Measurements from ENCODE around the gene ACCSL. TPM values are rescaled to one million over a fixed set of nuclear protein-coding genes. Genes with fewer than 3 reads are reported as not detected.

The ACCSL gene
- total RNA-seq, 1 donor from 2014 or later = not detected

- no peak overlapping the region for H3K4me3 ChIP-seq
- Mint-ChIP-seq H3K4me1 (peaks cover 39% of the 10 kb centered on the region), H3K9me3 (peaks cover 10% of the 10 kb centered on the region), H3K4me3 (no peak overlapping the region), H3K27ac (peak overlapping the region; percentile 13), H3K36me3 (no peaks in the 10 kb centered on the region), H3K27me3 (ENCODE audit: insufficient read depth, low read depth) (peaks cover 7% of the 10 kb centered on the region)
- no peak overlapping the region for H3K27ac ChIP-seq
- H3K9ac ChIP-seq = no peak overlapping the region
- TF ChIP-seq EZH2phosphoT487 (IDR thresholded peaks at IDR 0.05) (no peak), CTCF (IDR thresholded peaks at IDR 0.05) (no peak), EZH2 (IDR thresholded peaks at IDR 0.05) (no peak)
- no peaks in the 10 kb centered on the region for H3K27me3 ChIP-seq
- peaks cover 5% of the 10 kb centered on the region for H3K9me3 ChIP-seq (ENCODE audit: low read depth)
- no peaks in the 10 kb centered on the region for H3K36me3 ChIP-seq
- peaks cover 38% of the 10 kb centered on the region for H3K4me1 ChIP-seq
- H4K20me1 ChIP-seq (ENCODE audit: low read depth) = no peaks in the 10 kb centered on the region
- DNase-seq (ENCODE audit: low spot score) = no peak
- H3F3A ChIP-seq (ENCODE audit: low read depth) = peaks cover 16% of the 10 kb centered on the region
- no peak overlapping the region for H2AFZ ChIP-seq (replicated peaks)
- H3K4me2 ChIP-seq = peak overlapping the region; percentile 69
- no peaks in the 10 kb centered on the region for H3K79me2 ChIP-seq (ENCODE audit: low read depth)
Measured at GRCh38 chr11:44030996-44031395, 16.8 kb upstream of the ACCSL start.

GRCh38 chr11:44031549-44031948 is 16.2 kb upstream of the ACCSL start:
- no peaks in the 10 kb centered on the region for H3K36me3 ChIP-seq
- no peaks in the 10 kb centered on the region for H3K27me3 ChIP-seq
- H3F3A ChIP-seq (ENCODE audit: low read depth) = peaks cover 16% of the 10 kb centered on the region
- no peak overlapping the region for H2AFZ ChIP-seq (replicated peaks)
- H4K20me1 ChIP-seq (ENCODE audit: low read depth) = no peaks in the 10 kb centered on the region
- Mint-ChIP-seq H3K27ac (no peak overlapping the region), H3K4me3 (no peak overlapping the region), H3K36me3 (no peaks in the 10 kb centered on the region), H3K9me3 (peaks cover 5% of the 10 kb centered on the region), H3K4me1 (peaks cover 39% of the 10 kb centered on the region), H3K27me3 (ENCODE audit: insufficient read depth, low read depth) (peaks cover 7% of the 10 kb centered on the region)
- no peak overlapping the region for H3K4me3 ChIP-seq
- no peak overlapping the region for H3K27ac ChIP-seq
- H3K9ac ChIP-seq = no peak overlapping the region
- DNase-seq (ENCODE audit: low spot score) = no peak
- no peak for TF ChIP-seq CTCF (IDR thresholded peaks at IDR 0.05)
- no peak for TF ChIP-seq EZH2 (IDR thresholded peaks at IDR 0.05)
- no peak for TF ChIP-seq EZH2phosphoT487 (IDR thresholded peaks at IDR 0.05)
- H3K79me2 ChIP-seq (ENCODE audit: low read depth) = no peaks in the 10 kb centered on the region
- peaks cover 38% of the 10 kb centered on the region for H3K4me1 ChIP-seq
- H3K4me2 ChIP-seq = peak overlapping the region; percentile 29
- no peaks in the 10 kb centered on the region for H3K9me3 ChIP-seq (ENCODE audit: low read depth)

- Mint-ChIP-seq H3K9me3 (no peaks in the 10 kb centered on the region), H3K36me3 (no peaks in the 10 kb centered on the region), H3K27ac (peak overlapping the region; percentile 6), H3K4me1 (peaks cover 43% of the 10 kb centered on the region), H3K4me3 (no peak overlapping the region), H3K27me3 (ENCODE audit: insufficient read depth, low read depth) (peaks cover 7% of the 10 kb centered on the region)
- H3K4me2 ChIP-seq = no peak overlapping the region
- no peak overlapping the region for H3K9ac ChIP-seq
- no peaks in the 10 kb centered on the region for H3K27me3 ChIP-seq
- TF ChIP-seq EZH2 (IDR thresholded peaks at IDR 0.05) (no peak), CTCF (IDR thresholded peaks at IDR 0.05) (no peak), EZH2phosphoT487 (IDR thresholded peaks at IDR 0.05) (no peak)
- no peaks in the 10 kb centered on the region for H3K9me3 ChIP-seq (ENCODE audit: low read depth)
- H3K4me1 ChIP-seq = peaks cover 38% of the 10 kb centered on the region
- no peaks in the 10 kb centered on the region for H3K79me2 ChIP-seq (ENCODE audit: low read depth)
- H3F3A ChIP-seq (ENCODE audit: low read depth) = peaks cover 16% of the 10 kb centered on the region
- no peaks in the 10 kb centered on the region for H4K20me1 ChIP-seq (ENCODE audit: low read depth)
- no peak for DNase-seq (ENCODE audit: low spot score)
- no peak overlapping the region for H3K4me3 ChIP-seq
- H3K27ac ChIP-seq = no peak overlapping the region
- no peak overlapping the region for H2AFZ ChIP-seq (replicated peaks)
- no peaks in the 10 kb centered on the region for H3K36me3 ChIP-seq
Measured at GRCh38 chr11:44032299-44033085, 15.3 kb upstream of the ACCSL start.

All from neural progenitor cell (in vitro differentiated cells).